BJ (cell line): ENCODE measurements around the gene INPP4A. TPM values are rescaled to one million over a fixed set of nuclear protein-coding genes. Genes with fewer than 3 reads are reported as not detected.
"Not testable (repeated sequence)": the region's sequence is repeated elsewhere in the genome, so short reads cannot be mapped to it uniquely, and the experiment has no call there.

Source experiments
- CTCF ChIA-PET: fragments of 350-600 bp; formaldehyde crosslinking; extraction: SDS; loops from one replicate; lab custom pipeline; 2021; ENCODE audit warnings: antibody characterized with exemption, inconsistent platforms; lab: Yijun Ruan, JAX
- POLR2A ChIA-PET: fragments of 300-600 bp; sonication (Branson Sonifier 250); formaldehyde crosslinking; extraction: SDS; loops from one replicate; lab custom pipeline; 2021; ENCODE audit warnings: antibody characterized with exemption; lab: Charles Lee
- DNase-seq: peaks from one replicate; pipeline ENCODE4 v3.0.0-alpha.2; 2011; ENCODE audit warnings: low read depth
- H3K27me3 ChIP-seq: 2 replicates; pipeline ENCODE4 v1.6.0; 2011; ENCODE audit warnings: low read length; ENCODE audit not compliant: control insufficient read depth, insufficient read depth
- H3K36me3 ChIP-seq: 2 replicates; pipeline ENCODE4 v1.5.1; 2011; ENCODE audit warnings: low read length; ENCODE audit not compliant: control insufficient read depth, insufficient read depth
- H3K4me3 ChIP-seq: 2 replicates; pipeline ENCODE4 v1.5.1; 2011; ENCODE audit warnings: low read depth, mild to moderate bottlenecking, control low read depth, low read length
- polyA plus RNA-seq: library from polyadenylated mRNA; depleted of rRNA; stranded (reverse); fragments of >200 nt; gene quantifications from 2 replicates; pipeline ENCODE4 v1.2.3, GENCODE V29; 2011
- TF ChIP-seq, protein P1 (sequence below): IDR thresholded peaks from 2 replicates; pipeline ENCODE4 v1.5.1; 2011; ENCODE audit warnings: low read depth, mild to moderate bottlenecking, control low read depth, inconsistent platforms, low read length, moderate library complexity; ENCODE audit not compliant: insufficient read depth

Gene INPP4A
- polyA plus RNA-seq, 1 experiment, result 21.0 TPM

DNA sequence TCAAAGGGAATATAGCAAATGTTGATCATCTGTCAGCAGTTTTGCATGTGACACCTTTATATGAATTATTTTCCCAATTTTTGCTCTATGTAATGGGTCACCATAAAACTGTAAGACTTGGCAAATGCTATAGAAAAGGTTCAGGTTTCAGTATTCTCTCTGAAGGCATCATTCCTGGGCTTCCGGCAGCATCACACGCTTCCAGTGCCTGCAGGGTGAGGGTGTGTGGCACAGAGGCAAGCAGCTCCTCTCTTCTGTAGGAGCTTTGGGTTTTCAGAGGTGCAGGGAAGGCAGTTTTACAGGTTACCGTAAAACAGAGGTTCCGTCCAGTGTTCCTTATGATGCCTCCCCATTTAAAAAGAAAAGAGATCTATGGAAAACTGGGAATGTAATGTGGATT is 144.8 kb downstream of the INPP4A start:
- ChIA-PET POLR2A (no interaction called here), CTCF (interaction anchor here (1.4 kb wide), 1 partner anchor 10 kb away, joined by 4 read pairs; no protein-coding TSS in a partner anchor)
- Histone ChIP-seq H3K36me3 (peaks cover 3% of the 10 kb centered on the region; the same call in 1 of the 2 replicates), H3K27me3 (no peaks in the 10 kb centered on the region), H3K4me3 (no peak overlapping the region)
- DNase-seq, result no peak
- TF ChIP-seq, protein P1, sequence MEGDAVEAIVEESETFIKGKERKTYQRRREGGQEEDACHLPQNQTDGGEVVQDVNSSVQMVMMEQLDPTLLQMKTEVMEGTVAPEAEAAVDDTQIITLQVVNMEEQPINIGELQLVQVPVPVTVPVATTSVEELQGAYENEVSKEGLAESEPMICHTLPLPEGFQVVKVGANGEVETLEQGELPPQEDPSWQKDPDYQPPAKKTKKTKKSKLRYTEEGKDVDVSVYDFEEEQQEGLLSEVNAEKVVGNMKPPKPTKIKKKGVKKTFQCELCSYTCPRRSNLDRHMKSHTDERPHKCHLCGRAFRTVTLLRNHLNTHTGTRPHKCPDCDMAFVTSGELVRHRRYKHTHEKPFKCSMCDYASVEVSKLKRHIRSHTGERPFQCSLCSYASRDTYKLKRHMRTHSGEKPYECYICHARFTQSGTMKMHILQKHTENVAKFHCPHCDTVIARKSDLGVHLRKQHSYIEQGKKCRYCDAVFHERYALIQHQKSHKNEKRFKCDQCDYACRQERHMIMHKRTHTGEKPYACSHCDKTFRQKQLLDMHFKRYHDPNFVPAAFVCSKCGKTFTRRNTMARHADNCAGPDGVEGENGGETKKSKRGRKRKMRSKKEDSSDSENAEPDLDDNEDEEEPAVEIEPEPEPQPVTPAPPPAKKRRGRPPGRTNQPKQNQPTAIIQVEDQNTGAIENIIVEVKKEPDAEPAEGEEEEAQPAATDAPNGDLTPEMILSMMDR, result no peak

DNA sequence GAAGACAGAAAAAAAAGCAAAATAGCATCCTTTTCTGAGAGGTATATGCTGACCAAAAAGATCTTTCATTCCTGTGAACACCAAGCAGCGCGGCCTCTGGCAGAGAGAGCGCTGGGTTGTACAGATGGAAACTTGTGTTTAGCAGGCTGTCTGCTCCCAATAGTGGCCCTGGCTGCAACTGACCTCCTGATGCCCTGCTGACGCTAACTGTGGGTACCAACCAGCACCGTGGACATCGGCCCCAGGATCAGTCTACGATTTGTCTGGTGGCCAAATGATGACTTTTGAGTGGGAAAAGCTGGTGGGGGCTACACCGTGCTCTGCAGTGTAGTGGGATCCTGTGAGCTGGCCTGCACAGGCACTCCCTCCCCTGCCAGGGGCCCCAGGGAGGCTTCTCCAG is 147.9 kb downstream of the INPP4A start:
- CTCF ChIA-PET, result interaction anchor here (1.7 kb wide), 1 partner anchor 24 kb away, joined by 4 read pairs; no protein-coding TSS in a partner anchor
- POLR2A ChIA-PET, result no interaction called here

DNA sequence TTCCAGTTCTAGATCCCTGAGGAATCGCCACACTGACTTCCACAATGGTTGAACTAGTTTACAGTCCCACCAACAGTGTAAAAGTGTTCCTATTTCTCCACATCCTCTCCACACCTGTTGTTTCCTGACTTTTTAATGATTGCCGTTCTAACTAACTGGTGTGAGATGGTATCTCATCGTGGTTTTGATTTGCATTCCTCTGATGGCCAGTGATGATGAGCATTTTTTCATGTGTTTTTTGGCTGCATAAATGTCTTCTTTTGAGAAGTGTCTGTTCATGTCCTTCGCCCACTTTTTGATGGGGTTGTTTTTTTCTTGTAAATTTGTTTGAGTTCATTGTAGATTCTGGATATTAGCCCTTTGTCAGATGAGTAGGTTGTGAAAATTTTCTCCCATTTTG is 150.0 kb downstream of the INPP4A start:
- POLR2A ChIA-PET, H3K36me3 ChIP-seq, H3K27me3 ChIP-seq, CTCF ChIA-PET, DNase-seq, H3K4me3 ChIP-seq: not testable (repeated sequence)

More for the DNA sequence above, 147.9 kb downstream of the INPP4A start:
- Histone ChIP-seq H3K4me3 (no peak overlapping the region), H3K36me3 (peaks cover 2% of the 10 kb centered on the region; the same call in 1 of the 2 replicates), H3K27me3 (no peaks in the 10 kb centered on the region)
- no peak for DNase-seq
- TF ChIP-seq, protein P1, result no peak

DNA sequence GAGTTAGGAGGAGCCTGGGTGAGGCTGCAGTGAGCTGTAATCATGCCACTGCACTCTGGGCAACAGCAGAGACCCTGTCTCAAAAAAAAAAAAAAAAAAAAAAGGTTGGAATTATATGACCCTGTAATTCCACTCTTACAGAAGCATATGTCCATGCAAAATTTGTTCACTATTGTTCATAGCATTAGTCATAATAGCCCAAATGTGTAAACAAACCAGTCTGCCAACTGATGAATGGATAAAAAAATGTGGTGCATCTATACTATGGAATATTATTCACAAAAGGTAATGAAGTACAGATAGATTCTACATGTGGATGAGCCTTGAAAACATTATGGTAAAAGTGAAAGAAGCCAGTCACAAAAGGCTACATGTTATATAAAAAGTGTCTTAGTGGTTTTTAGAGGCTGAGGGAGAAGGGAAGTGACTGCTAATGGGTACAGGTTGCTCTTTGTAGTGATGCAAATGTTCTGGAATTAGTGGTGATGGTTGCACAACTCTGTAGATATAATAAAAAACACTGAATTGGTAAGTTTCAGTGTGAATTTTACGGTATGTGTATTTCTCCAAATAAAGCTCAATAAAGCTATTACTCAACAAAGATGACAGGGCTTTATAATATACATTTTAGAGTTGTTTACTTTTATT is 154.2 kb downstream of the INPP4A start:
- no peaks in the 10 kb centered on the region for H3K27me3 ChIP-seq
- ChIA-PET CTCF (interaction anchor here (1.5 kb wide), 1 partner anchor 186 kb away, joined by 6 read pairs; no protein-coding TSS in a partner anchor), POLR2A (no interaction called here)
- no peak for DNase-seq
- no peak overlapping the region for H3K4me3 ChIP-seq
- TF ChIP-seq, protein P1, result no peak
- peaks cover 6% of the 10 kb centered on the region for H3K36me3 ChIP-seq

DNA sequence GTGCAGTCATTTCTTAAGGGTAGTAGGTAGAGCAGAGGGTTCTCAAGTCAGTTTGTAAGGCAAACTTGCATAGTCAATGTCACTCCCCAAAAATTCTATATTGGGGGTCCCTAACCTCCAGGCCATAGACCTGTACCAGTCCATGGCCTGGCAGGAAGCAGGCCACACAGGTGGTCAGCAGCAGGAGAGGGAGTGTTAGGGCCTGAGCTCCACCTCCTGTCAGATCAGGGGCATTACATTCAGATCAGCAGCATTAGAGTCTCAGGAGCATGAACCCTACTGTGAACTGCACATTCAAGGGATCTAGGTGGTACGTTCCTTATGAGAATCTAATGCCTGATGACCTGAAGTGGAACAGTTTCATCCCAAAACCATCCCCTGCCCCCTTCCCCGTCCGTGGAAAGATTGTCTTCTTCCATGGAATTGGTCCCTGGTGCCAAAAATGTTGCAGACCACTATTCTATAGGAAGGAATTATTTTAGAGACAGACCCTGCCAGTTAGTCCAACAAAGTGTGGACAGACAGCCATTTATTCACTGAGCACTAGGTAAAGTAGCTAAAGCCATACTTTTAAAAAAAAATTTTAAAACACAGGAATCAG is 157.0 kb downstream of the INPP4A start:
- Histone ChIP-seq H3K36me3 (peaks cover 6% of the 10 kb centered on the region), H3K4me3 (no peak overlapping the region), H3K27me3 (no peaks in the 10 kb centered on the region)
- TF ChIP-seq, protein P1, result peak; percentile 69
- CTCF ChIA-PET, result interaction anchor here (0.9 to 1.5 kb wide), 4 partner anchors 32 to 86 kb away, joined by 3 to 4 read pairs (median 3); no protein-coding TSS in a partner anchor
- POLR2A ChIA-PET, result no interaction called here
- DNase-seq, result no peak
